OCI-LY7 (cell line): ENCODE results near the gene HOXD4.

Experiments used
- CTCF ChIP-seq: fragments of 200-600 bp; sonication (generic); conservative IDR thresholded peaks from 2 replicates; pipeline ENCODE4 v1.5.1; 2014; ENCODE audit warnings: mild to moderate bottlenecking, antibody characterized with exemption, low read length, moderate library complexity, mixed read lengths
- EZH2phosphoT487 ChIP-seq: fragments of 200-600 bp; sonication (generic); IDR thresholded peaks from 2 replicates; pipeline ENCODE4 v1.6.1; 2018; ENCODE audit warnings: low read depth, borderline replicate concordance, mild to moderate bottlenecking, mixed run types, antibody characterized with exemption, low read length, moderate library complexity, mixed read lengths

DNA sequence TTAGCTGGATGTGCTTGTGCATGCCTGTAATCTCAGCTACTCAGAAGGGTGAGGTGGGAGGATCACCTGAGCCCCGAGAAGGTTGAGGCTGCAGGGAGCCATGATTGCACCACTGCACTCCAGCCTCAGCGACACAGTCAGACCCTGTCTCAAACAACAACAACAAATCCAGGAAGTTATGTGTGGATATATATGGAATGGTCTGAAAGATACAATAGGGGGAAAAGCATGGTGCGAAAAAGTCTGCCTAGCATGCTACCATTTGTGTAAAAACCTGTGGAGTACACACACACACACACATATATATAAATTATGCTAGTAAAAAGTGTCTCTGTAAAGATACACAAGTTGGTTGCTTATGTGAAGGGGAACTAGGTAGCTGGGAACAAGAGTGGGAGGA lies 30.2 kb downstream of the HOXD4 start:
- TF ChIP-seq CTCF (no peak), EZH2phosphoT487 (no peak)
